Liver (tissue), 9 donors: Measurements from ENCODE around the gene MAPK11. TPM values are rescaled to one million over a fixed set of nuclear protein-coding genes. Genes with fewer than 3 reads are reported as not detected.

Experiments
- DNase-seq: peaks from one replicate; pipeline ENCODE4 v3.0.0-alpha.2; 2017; ENCODE audit warnings: low spot score
- H3K27ac ChIP-seq, 2 donors: one replicate each; pipeline ENCODE4 v1.7.0; 2013; ENCODE audit warnings: inconsistent platforms in 2 of 2, low read length in 2 of 2, control low read depth in 1 of 2, low read depth in 1 of 2, mild to moderate bottlenecking in 1 of 2
- H3K27me3 ChIP-seq, 4 donors: one replicate each; pipeline versions ENCODE4 v1.6.1 to v1.7.0; 2013; ENCODE audit warnings: low read length in 3 of 4, inconsistent platforms in 1 of 4, mild to moderate bottlenecking in 1 of 4, moderate library complexity in 1 of 4; ENCODE audit not compliant: control insufficient read depth in 4 of 4, insufficient read depth in 4 of 4
- H3K36me3 ChIP-seq, 4 donors: one replicate each; pipeline versions ENCODE4 v1.6.1 to v1.7.0; 2013; ENCODE audit warnings: low read length in 3 of 4, mild to moderate bottlenecking in 3 of 4, low read depth in 1 of 4, moderate library complexity in 1 of 4; ENCODE audit not compliant: control insufficient read depth in 4 of 4, insufficient read depth in 3 of 4
- H3K4me1 ChIP-seq, 4 donors: one replicate each; pipeline versions ENCODE4 v1.6.1 to v1.7.0; 2013; ENCODE audit warnings: low read length in 3 of 4, mild to moderate bottlenecking in 3 of 4, moderate library complexity in 1 of 4; ENCODE audit not compliant: control insufficient read depth in 4 of 4, insufficient read depth in 4 of 4
- H3K4me3 ChIP-seq, 3 donors: one replicate each; pipeline versions ENCODE4 v1.6.1 to v1.7.0; 2013; ENCODE audit warnings: low read length in 3 of 3, control low read depth in 1 of 3, low read depth in 1 of 3, mild to moderate bottlenecking in 1 of 3
- H3K9ac ChIP-seq, 2 donors: one replicate each; pipeline ENCODE4 v1.7.0; 2013; ENCODE audit warnings: low read length in 2 of 2, mild to moderate bottlenecking in 2 of 2, moderate library complexity in 2 of 2, control low read depth in 1 of 2, low read depth in 1 of 2
- H3K9me3 ChIP-seq, 4 donors: one replicate each; pipeline versions ENCODE4 v1.6.1 to v1.7.0; 2013; ENCODE audit warnings: low read length in 3 of 4; ENCODE audit not compliant: control insufficient read depth in 4 of 4
- EGR1 ChIP-seq, 2 donors: IDR thresholded peaks; 2 replicates each; pipeline ENCODE4 v1.6.1; 2016 to 2018; ENCODE audit warnings: antibody characterized with exemption in 2 of 2, low read depth in 2 of 2
- FOXA2 ChIP-seq: IDR thresholded peaks from 2 replicates; pipeline ENCODE4 v1.6.1; 2016; ENCODE audit warnings: antibody characterized with exemption
- GABPA ChIP-seq, 2 donors: IDR thresholded peaks in 1 of 2; conservative IDR thresholded peaks in 1 of 2; 2 replicates each; pipeline ENCODE4 v1.6.1; 2016; ENCODE audit warnings: antibody characterized with exemption in 2 of 2, mild to moderate bottlenecking in 1 of 2, moderate library complexity in 1 of 2
- HNF4A ChIP-seq, 2 donors: conservative IDR thresholded peaks; 2 replicates each; pipeline ENCODE4 v1.6.1; 2016; ENCODE audit warnings: antibody characterized with exemption in 2 of 2, mild to moderate bottlenecking in 2 of 2
- HNF4G ChIP-seq: IDR thresholded peaks from 2 replicates; pipeline ENCODE4 v1.6.1; 2016; ENCODE audit warnings: antibody characterized with exemption
- NR2F2 ChIP-seq: IDR thresholded peaks from 2 replicates; pipeline ENCODE4 v1.6.1; 2016; ENCODE audit warnings: antibody characterized with exemption
- RXRA ChIP-seq, 2 donors: IDR thresholded peaks; 2 replicates each; pipeline ENCODE4 v1.6.1; 2017 to 2018; ENCODE audit warnings: antibody characterized with exemption in 2 of 2, mild to moderate bottlenecking in 1 of 2
- TAF1 ChIP-seq: conservative IDR thresholded peaks from 2 replicates; pipeline ENCODE4 v1.6.1; 2016; ENCODE audit warnings: antibody characterized with exemption, mild to moderate bottlenecking
- YY1 ChIP-seq: IDR thresholded peaks from 2 replicates; pipeline ENCODE4 v1.6.1; 2016; ENCODE audit warnings: antibody characterized with exemption, mild to moderate bottlenecking
- WGBS: extraction: QIAGEN DNeasy Blood & Tissue Kit; methylation state at CpG from one replicate; pipeline ENCODE4 v1.1.7; 2013; 5-methylcytosine and 5-hydroxymethylcytosine counted together
- polyA plus RNA-seq, 2 donors: library from polyadenylated mRNA; stranded (reverse) in 1 of 2; unstranded in 1 of 2; fragments of 200-250 nt in 1 of 2; fragments of >200 nt in 1 of 2; fragmentation: Nextera tagmentation in 1 of 2; extraction: Ambion mirVana in 1 of 2; gene quantifications; one replicate each; pipeline versions ENCODE4 v1.2.1 to v1.2.3, GENCODE V29; 2013 to 2015
- total RNA-seq, 2 donors: library from RNA; depleted of rRNA; stranded (reverse); fragments of >200 nt; gene quantifications; one replicate each; pipeline ENCODE4 v1.2.3, GENCODE V29; 2014
- TF ChIP-seq, protein P1 (sequence below): IDR thresholded peaks from 2 replicates; pipeline ENCODE4 v1.6.1; 2016; ENCODE audit warnings: antibody characterized with exemption
- TF ChIP-seq, protein P2 (sequence below): IDR thresholded peaks from 2 replicates; pipeline ENCODE4 v1.6.1; 2016; ENCODE audit warnings: antibody characterized with exemption, mild to moderate bottlenecking
- TF ChIP-seq, protein P3 (sequence below): IDR thresholded peaks from 2 replicates; pipeline ENCODE4 v1.6.1; 2016; ENCODE audit warnings: antibody characterized with exemption
- donor health status: healthy.
- donor health status: healthy.
- donor health status: healthy.
- donor health status: healthy.
- donor health status: healthy.

MAPK11 gene
- total and polyA plus RNA-seq, 4 donors, result 0.65 to 2.0 (median 1.0) TPM

DNA sequence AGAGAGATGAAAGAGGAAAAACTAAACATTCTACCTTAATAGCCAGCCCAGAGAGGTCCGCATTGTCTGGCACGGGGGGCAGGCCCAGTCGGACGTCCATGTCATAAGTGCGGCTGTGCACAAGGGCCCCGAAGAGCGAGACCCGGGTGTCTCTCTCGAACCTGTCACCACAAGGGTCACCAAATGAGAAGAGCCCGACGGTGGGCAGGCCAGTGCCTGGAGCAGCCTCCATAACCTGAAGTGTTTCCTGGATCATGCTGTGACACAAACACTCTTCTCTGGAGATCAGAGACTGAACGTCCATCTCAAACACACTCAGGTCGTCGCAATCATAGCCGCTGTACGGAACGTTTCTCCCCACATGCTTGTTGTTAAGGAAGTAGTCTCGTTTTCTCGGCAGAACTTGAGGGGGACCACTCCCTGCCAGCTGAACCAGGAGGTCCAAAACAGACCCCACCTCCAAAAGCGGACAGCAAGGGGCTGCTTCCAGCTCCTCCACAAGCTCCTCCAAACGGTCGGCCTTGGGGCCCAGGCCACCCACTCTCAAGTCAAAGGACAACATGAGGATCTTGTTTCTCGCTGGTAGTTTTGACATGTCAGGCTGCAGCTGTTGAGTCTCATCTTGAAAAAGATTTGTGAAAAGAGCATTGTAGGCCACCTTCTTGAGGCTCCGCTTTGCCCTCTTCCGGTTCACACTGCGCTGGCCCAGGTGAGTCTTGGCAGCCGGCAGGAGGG lies 26.3 kb downstream of the MAPK11 start:
- Histone ChIP-seq H3K4me1 (peaks cover 3 to 61% (median 45%) of the 10 kb centered on the region in 4 donors), H3K4me3 (peak overlapping the region; percentile 78 to 99 (median 87)), H3K9me3 (no peaks in the 10 kb centered on the region), H3K27me3 (no peaks in the 10 kb centered on the region), H3K36me3 (peaks cover 2 to 11% (median 9%) of the 10 kb centered on the region in 4 donors), H3K27ac (peak overlapping the region; percentile 80 to 95), H3K9ac (peak overlapping the region; percentile 46 to 89)
- no peak for DNase-seq
- 15% methylated on average over 27 of the region's 27 CpGs for WGBS
- TF ChIP-seq, protein P1, sequence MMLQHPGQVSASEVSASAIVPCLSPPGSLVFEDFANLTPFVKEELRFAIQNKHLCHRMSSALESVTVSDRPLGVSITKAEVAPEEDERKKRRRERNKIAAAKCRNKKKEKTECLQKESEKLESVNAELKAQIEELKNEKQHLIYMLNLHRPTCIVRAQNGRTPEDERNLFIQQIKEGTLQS, result no peak
- TF ChIP-seq RXRA (IDR thresholded peaks at IDR 0.05), result peak in 1 of 2 donors; percentile 2

DNA sequence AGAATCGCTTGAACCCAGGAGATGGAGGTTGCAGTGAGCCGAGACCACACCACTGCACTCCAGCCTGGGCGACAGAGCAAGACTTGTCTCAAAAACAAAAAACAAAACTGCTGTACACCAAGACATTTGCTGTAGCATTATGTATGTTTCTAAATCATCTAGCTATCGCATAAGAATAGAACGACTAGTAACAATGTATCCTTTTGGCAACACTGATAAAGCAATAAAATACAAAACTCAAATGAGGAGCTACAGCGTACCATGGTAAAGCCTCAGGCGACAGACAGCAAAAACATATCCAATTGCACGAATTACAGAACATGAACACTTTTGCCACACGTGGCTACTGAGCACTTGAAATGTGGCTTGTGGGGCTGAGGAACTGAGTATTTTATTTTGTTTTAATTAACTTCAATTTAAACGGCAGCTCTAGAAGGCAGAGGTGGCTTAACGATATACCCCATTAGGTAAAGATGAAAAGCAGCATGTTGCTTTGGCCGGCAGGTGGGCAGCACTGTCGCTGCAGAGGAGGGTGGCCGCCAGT lies 27.7 kb downstream of the MAPK11 start:
- Histone ChIP-seq H3K9ac (peak overlapping the region; percentile 21 to 44), H3K27me3 (no peaks in the 10 kb centered on the region), H3K36me3 (peaks cover 2 to 11% (median 9%) of the 10 kb centered on the region in 4 donors), H3K27ac (no peak overlapping the region), H3K9me3 (no peaks in the 10 kb centered on the region), H3K4me3 (peak overlapping the region in 1 of 3 donors; percentile 12), H3K4me1 (peaks cover 3 to 59% (median 44%) of the 10 kb centered on the region in 4 donors)
- TF ChIP-seq TAF1 (no peak), YY1 (no peak), FOXA2 (no peak), HNF4A (conservative IDR thresholded peaks at IDR 0.05) (no peak), EGR1 (IDR thresholded peaks at IDR 0.05; ENCODE audit: low read depth in 2 of 2) (no peak), GABPA (IDR thresholded peaks at IDR 0.05 in 1 of 2, conservative IDR thresholded peaks at IDR 0.05 in 1 of 2) (no peak), NR2F2 (no peak), HNF4G (no peak)
- TF ChIP-seq, protein P2, sequence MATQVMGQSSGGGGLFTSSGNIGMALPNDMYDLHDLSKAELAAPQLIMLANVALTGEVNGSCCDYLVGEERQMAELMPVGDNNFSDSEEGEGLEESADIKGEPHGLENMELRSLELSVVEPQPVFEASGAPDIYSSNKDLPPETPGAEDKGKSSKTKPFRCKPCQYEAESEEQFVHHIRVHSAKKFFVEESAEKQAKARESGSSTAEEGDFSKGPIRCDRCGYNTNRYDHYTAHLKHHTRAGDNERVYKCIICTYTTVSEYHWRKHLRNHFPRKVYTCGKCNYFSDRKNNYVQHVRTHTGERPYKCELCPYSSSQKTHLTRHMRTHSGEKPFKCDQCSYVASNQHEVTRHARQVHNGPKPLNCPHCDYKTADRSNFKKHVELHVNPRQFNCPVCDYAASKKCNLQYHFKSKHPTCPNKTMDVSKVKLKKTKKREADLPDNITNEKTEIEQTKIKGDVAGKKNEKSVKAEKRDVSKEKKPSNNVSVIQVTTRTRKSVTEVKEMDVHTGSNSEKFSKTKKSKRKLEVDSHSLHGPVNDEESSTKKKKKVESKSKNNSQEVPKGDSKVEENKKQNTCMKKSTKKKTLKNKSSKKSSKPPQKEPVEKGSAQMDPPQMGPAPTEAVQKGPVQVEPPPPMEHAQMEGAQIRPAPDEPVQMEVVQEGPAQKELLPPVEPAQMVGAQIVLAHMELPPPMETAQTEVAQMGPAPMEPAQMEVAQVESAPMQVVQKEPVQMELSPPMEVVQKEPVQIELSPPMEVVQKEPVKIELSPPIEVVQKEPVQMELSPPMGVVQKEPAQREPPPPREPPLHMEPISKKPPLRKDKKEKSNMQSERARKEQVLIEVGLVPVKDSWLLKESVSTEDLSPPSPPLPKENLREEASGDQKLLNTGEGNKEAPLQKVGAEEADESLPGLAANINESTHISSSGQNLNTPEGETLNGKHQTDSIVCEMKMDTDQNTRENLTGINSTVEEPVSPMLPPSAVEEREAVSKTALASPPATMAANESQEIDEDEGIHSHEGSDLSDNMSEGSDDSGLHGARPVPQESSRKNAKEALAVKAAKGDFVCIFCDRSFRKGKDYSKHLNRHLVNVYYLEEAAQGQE, result no peak
- TF ChIP-seq, protein P3, sequence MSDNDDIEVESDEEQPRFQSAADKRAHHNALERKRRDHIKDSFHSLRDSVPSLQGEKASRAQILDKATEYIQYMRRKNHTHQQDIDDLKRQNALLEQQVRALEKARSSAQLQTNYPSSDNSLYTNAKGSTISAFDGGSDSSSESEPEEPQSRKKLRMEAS, result no peak
- no peak for DNase-seq
- 77% methylated on average over 14 of the region's 14 CpGs for WGBS

DNA sequence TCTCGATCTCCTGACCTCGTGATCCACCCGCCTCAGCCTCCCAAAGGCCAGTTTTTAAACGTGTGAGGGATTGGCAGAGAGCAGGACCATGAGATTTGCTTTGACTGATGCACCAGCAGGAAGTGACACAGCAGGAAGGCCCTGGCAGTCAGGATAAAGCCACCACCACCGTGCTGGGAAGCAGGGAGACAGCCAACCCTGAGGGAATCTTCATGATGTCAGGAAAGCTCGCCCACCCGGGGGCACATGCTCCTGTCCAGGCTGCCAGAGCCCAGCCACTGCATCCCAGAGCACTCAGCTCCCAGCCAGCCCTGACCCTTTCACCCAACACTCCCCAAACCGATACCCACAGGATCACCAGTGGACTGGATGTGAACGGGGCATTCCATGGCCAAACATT lies 31.4 kb downstream of the MAPK11 start:
- DNase-seq, result no peak
- Histone ChIP-seq H3K36me3 (peaks cover 0 to 10% (median 7%) of the 10 kb centered on the region in 4 donors), H3K4me1 (peaks cover 3 to 39% (median 27%) of the 10 kb centered on the region in 4 donors), H3K9me3 (no peaks in the 10 kb centered on the region), H3K27ac (no peak overlapping the region), H3K9ac (no peak overlapping the region), H3K4me3 (no peak overlapping the region), H3K27me3 (no peaks in the 10 kb centered on the region)
- TF ChIP-seq, protein P3, result no peak
- 89% methylated on average over 9 of the region's 9 CpGs for WGBS
